Measurements from ENCODE around the gene TMEM98.

GRCh38 chr17:32958418-32958817, 30.5 kb downstream of the TMEM98 start:
- no peak for TF ChIP-seq CTCF (IDR thresholded peaks at IDR 0.05)
- no peak for TF ChIP-seq POLR2A (IDR thresholded peaks at IDR 0.05)
